Heart left ventricle (tissue), 16 donors: Measurements from ENCODE around the gene TBL1Y. TPM values are rescaled to one million over a fixed set of nuclear protein-coding genes. Genes with fewer than 3 reads are reported as not detected.

Source experiments
- ATAC-seq, 4 donors: fragments of 200-7000 bp; cut with Tn5 transposase; one replicate each; pipeline ENCODE4 v1.9.1; 2020 to 2022; ENCODE audit warnings: moderate library complexity in 4 of 4, mild to moderate bottlenecking in 3 of 4, moderate number of reproducible peaks in 1 of 4
- DNase-seq, 5 donors: peaks; one replicate each; pipeline ENCODE4 v3.0.0-alpha.2; 2020
- H3K27ac ChIP-seq, 12 donors: fragments of 200-600 bp; sonication (generic) in 4 of 12; one replicate each; pipeline versions ENCODE4 v1.5.0 to v1.8.0; 2016 to 2022; ENCODE audit warnings: mild to moderate bottlenecking in 2 of 12
- H3K27me3 ChIP-seq, 9 donors: fragments of 200-600 bp; sonication (generic) in 2 of 9; one replicate each; pipeline versions ENCODE4 v1.5.1 to v1.8.0; 2016 to 2022; ENCODE audit warnings: mild to moderate bottlenecking in 3 of 9
- H3K36me3 ChIP-seq, 9 donors: fragments of 200-600 bp; sonication (generic) in 2 of 9; one replicate each; pipeline versions ENCODE4 v1.5.0 to v1.8.0; 2018 to 2022; ENCODE audit warnings: mild to moderate bottlenecking in 2 of 9
- H3K4me1 ChIP-seq, 12 donors: fragments of 200-600 bp; sonication (generic) in 4 of 12; one replicate each; pipeline versions ENCODE4 v1.5.0 to v1.8.0; 2016 to 2022; ENCODE audit warnings: mild to moderate bottlenecking in 3 of 12
- H3K4me3 ChIP-seq, 12 donors: fragments of 200-600 bp; sonication (generic) in 4 of 12; one replicate each; pipeline versions ENCODE4 v1.5.0 to v1.8.0; 2017 to 2022; ENCODE audit warnings: mild to moderate bottlenecking in 9 of 12, moderate library complexity in 4 of 12
- H3K9me3 ChIP-seq, 12 donors: fragments of 200-600 bp; sonication (generic) in 4 of 12; one replicate each; pipeline versions ENCODE4 v1.5.0 to v1.8.0; 2016 to 2022; ENCODE audit warnings: mild to moderate bottlenecking in 1 of 12
- CTCF ChIP-seq, 12 donors: fragments of 200-600 bp; sonication (generic) in 4 of 12; IDR thresholded peaks; one replicate each; pipeline versions ENCODE4 v1.5.0 to v1.8.0; 2018 to 2022; ENCODE audit warnings: antibody characterized with exemption in 12 of 12, mild to moderate bottlenecking in 5 of 12
- POLR2A ChIP-seq, 2 donors: fragments of 450-650 bp; IDR thresholded peaks; one replicate each; pipeline ENCODE4 v1.6.1; 2017; ENCODE audit warnings: antibody characterized with exemption in 2 of 2, mild to moderate bottlenecking in 2 of 2, moderate library complexity in 2 of 2
- WGBS, 4 donors: extraction: QIAGEN DNeasy Blood & Tissue Kit in 2 of 4; methylation state at CpG; one replicate each; pipeline versions ENCODE4 v1.1.5 to v1.1.7; 2013 to 2018; 5-methylcytosine and 5-hydroxymethylcytosine counted together
- intact Hi-C, 10 donors: fragments of 100-400 bp; cut with DNase I; formaldehyde crosslinking; loops; one replicate each; pipeline versions ENCODE4 v1.11.1 to v1.14.2; 2022
- polyA plus RNA-seq, 2 donors: library from polyadenylated mRNA; stranded (reverse); fragments of 200-250 nt; gene quantifications; one replicate each; pipeline ENCODE4 v1.2.3, GENCODE V29; 2013
- total RNA-seq, 9 donors: library from RNA; depleted of rRNA in 2 of 9; stranded (reverse); fragments of >200 nt in 2 of 9; fragmentation: NEBNext Ultra II Directional in 3 of 9; extraction: Animal tissue kit (Norgen Biotek cat#: 25700) in 3 of 9; gene quantifications; one replicate each; pipeline versions ENCODE4 v1.1.0 to v1.2.4, GENCODE V29; 2016 to 2023
- donor health status: ischemic (EF 13 %, LVEDD 7.1; RV severe dilation, severe dysfunction).
- donor health status: healthy with polysubstance abuse.
- donor health status: DM: no; HTN: yes; CAD: no.
- donor health status: DM: no; HTN: no; CAD: no.
- donor health status: ischemic (EF 25% LVEDD 6.9; RV normal size, moderate dysfunction).
- donor health status: ischemic (EF 25% LVEDD 5.7; RV mildly dilated, moderate dysfunction).
- donor health status: healthy.
- donor health status: DM: yes; HTN: yes; CAD: no.
- donor health status: ischemic (EF 35%, LVEDD 5.7; RV mildly dilated, moderate dysfunction).
- donor health status: nonischemic (EF 11% LVEDD 7.7; RV severe dilation, severe dysfunction).
- donor health status: DM: yes; HTN: yes; CAD: no.
- donor health status: PGD.
- donor health status: ischemic (EF 29% LVEDD 5.4; RV normal size, mild dysfunction).
- donor health status: nonischemic (EF 23%, LVEDD 6.1; RV moderate dilation, normal function).

Gene TBL1Y
- total and polyA plus RNA-seq, 11 donors = 0.25 TPM; not detected in 10

- no peak for DNase-seq
- peaks cover 0 to 10% (median 0%) of the 10 kb centered on the region in 9 donors for H3K27me3 ChIP-seq
- ATAC-seq = no peak
- no peak for TF ChIP-seq POLR2A (IDR thresholded peaks at IDR 0.05)
- TF ChIP-seq CTCF (IDR thresholded peaks at IDR 0.05) = no peak
- H3K9me3 ChIP-seq = no peaks in the 10 kb centered on the region
- no peak overlapping the region for H3K27ac ChIP-seq
- H3K36me3 ChIP-seq = no peaks in the 10 kb centered on the region
- H3K4me3 ChIP-seq = no peak overlapping the region
- intact Hi-C loops = no loop called here
- no peaks in the 10 kb centered on the region for H3K4me1 ChIP-seq
Observed at GRCh38 chrY:6913362-6913761, 2.9 kb downstream of the TBL1Y start.

- DNase-seq (no peak), ATAC-seq (no peak)
- H3K4me1 ChIP-seq = no peaks in the 10 kb centered on the region
- intact Hi-C loops = no loop called here
- no peaks in the 10 kb centered on the region for H3K36me3 ChIP-seq
- H3K27me3 ChIP-seq = no peaks in the 10 kb centered on the region
- 63 to 73% methylated on average over 2 of the region's 2 CpGs; no CpG with 5 or more reads in 2 of the 4 donors for WGBS, 4 donors
- no peak for TF ChIP-seq POLR2A (IDR thresholded peaks at IDR 0.05)
- H3K4me3 ChIP-seq = no peak overlapping the region
- no peaks in the 10 kb centered on the region for H3K9me3 ChIP-seq
- no peak overlapping the region for H3K27ac ChIP-seq
Observed at GRCh38 chrY:6921061-6921460, 10.6 kb downstream of the TBL1Y start.

- no peak for TF ChIP-seq POLR2A (IDR thresholded peaks at IDR 0.05)
- TF ChIP-seq CTCF (IDR thresholded peaks at IDR 0.05) = no peak
- 70 to 75% methylated on average over 4 of the region's 4 CpGs; no CpG with 5 or more reads in 2 of the 4 donors for WGBS, 4 donors
Observed at GRCh38 chrY:6928265-6928664, 17.8 kb downstream of the TBL1Y start.

GRCh38 chrY:6929237-6929636 lies 18.7 kb downstream of the TBL1Y start:
- no peak for TF ChIP-seq POLR2A (IDR thresholded peaks at IDR 0.05)
- TF ChIP-seq CTCF (IDR thresholded peaks at IDR 0.05) = no peak
- no peaks in the 10 kb centered on the region for H3K27me3 ChIP-seq
- 67 to 81% methylated on average over 1 of the region's 1 CpG; no CpG with 5 or more reads in 2 of the 4 donors for WGBS, 4 donors
- H3K36me3 ChIP-seq = no peaks in the 10 kb centered on the region
- ATAC-seq (no peak), DNase-seq (no peak)
- intact Hi-C loops = no loop called here
- H3K27ac ChIP-seq = no peak overlapping the region
- H3K4me3 ChIP-seq = no peak overlapping the region
- H3K4me1 ChIP-seq = no peaks in the 10 kb centered on the region
- no peaks in the 10 kb centered on the region for H3K9me3 ChIP-seq

More at GRCh38 chrY:6928265-6928664, 17.8 kb downstream of the TBL1Y start:
- intact Hi-C loops = no loop called here
- Histone ChIP-seq H3K4me3 (no peak overlapping the region), H3K27ac (no peak overlapping the region), H3K4me1 (no peaks in the 10 kb centered on the region), H3K9me3 (no peaks in the 10 kb centered on the region), H3K36me3 (no peaks in the 10 kb centered on the region), H3K27me3 (no peaks in the 10 kb centered on the region)
- ATAC-seq (no peak), DNase-seq (no peak)

GRCh38 chrY:6931779-6932396 lies 21.4 kb downstream of the TBL1Y start:
- Histone ChIP-seq H3K36me3 (no peaks in the 10 kb centered on the region), H3K27me3 (no peaks in the 10 kb centered on the region), H3K9me3 (no peaks in the 10 kb centered on the region), H3K4me1 (no peaks in the 10 kb centered on the region), H3K27ac (no peak overlapping the region), H3K4me3 (no peak overlapping the region)
- ATAC-seq (no peak), DNase-seq (no peak)
- 82 to 90% methylated on average over 4 of the region's 4 CpGs; no CpG with 5 or more reads in 2 of the 4 donors for WGBS, 4 donors
- no peak for TF ChIP-seq CTCF (IDR thresholded peaks at IDR 0.05)
- TF ChIP-seq POLR2A (IDR thresholded peaks at IDR 0.05) = no peak
- intact Hi-C loops = no loop called here
